Neural crest cell (in vitro differentiated cells): ENCODE data around the gene MYO1G. TPM values are rescaled to one million over a fixed set of nuclear protein-coding genes. Genes with fewer than 3 reads are reported as not detected.

Experiments
- DNase-seq: peaks from one replicate; pipeline ENCODE4 v3.0.0; 2021; ENCODE audit warnings: low read depth, mixed read lengths, low spot score
- H3K27ac Mint-ChIP-seq: one replicate; pipeline ENCODE4 v1.8.0; 2021; ENCODE audit warnings: mild to moderate bottlenecking, mixed read lengths; ENCODE audit not compliant: unreplicated experiment
- H3K27me3 Mint-ChIP-seq: 2 replicates; pipeline ENCODE4 v1.8.0; 2021; ENCODE audit warnings: low read depth, mild to moderate bottlenecking, mixed read lengths
- H3K36me3 Mint-ChIP-seq: 2 replicates; pipeline ENCODE4 v1.8.0; 2021; ENCODE audit warnings: low read depth, mild to moderate bottlenecking, mixed read lengths
- H3K4me1 Mint-ChIP-seq: 2 replicates; pipeline ENCODE4 v1.8.0; 2021; ENCODE audit warnings: mixed read lengths
- H3K4me3 Mint-ChIP-seq: one replicate; pipeline ENCODE4 v1.8.0; 2021; ENCODE audit warnings: mild to moderate bottlenecking, mixed read lengths
- H3K9me3 Mint-ChIP-seq: 2 replicates; pipeline ENCODE4 v1.8.0; 2021; ENCODE audit warnings: mixed read lengths
- total RNA-seq: library from RNA; stranded (reverse); gene quantifications from 2 replicates; pipeline ENCODE4 v1.2.1, GENCODE V29; 2021
- TF ChIP-seq, protein P1 (sequence below): fragments of 200-600 bp; sonication (generic); conservative IDR thresholded peaks from 2 replicates; pipeline ENCODE4 v1.5.0; 2021; ENCODE audit warnings: antibody characterized with exemption, mild to moderate bottlenecking

MYO1G gene
- total RNA-seq, 1 donor from 2014 or later: 0.49 TPM

DNA sequence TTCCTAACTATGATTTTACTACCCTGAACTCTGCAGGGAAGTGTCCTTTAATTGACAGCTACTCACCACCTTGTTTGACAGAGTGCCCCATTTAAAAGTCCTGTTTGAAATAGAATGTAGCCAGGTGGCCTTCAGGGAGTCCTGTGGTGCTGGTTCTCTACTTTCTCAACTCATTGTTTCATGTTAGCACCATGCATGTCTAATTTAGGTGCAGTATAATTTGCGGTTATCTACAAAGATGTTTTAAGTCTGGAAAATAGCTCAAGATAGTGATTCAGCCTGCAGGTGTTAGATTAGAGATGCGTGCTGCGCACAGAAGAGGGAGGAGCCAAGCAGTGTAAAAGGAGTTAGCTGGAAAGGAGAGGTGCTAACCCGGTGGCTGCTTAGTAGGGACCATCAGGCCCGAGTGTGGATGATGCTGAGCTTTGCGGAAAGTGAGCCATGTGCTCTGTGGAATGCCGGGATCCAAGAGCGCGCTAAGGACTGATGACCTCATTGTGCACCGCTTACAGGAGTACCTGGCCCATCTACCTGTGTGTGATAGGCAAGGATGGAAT lies 22.4 kb upstream of the MYO1G start:
- TF ChIP-seq, protein P1, sequence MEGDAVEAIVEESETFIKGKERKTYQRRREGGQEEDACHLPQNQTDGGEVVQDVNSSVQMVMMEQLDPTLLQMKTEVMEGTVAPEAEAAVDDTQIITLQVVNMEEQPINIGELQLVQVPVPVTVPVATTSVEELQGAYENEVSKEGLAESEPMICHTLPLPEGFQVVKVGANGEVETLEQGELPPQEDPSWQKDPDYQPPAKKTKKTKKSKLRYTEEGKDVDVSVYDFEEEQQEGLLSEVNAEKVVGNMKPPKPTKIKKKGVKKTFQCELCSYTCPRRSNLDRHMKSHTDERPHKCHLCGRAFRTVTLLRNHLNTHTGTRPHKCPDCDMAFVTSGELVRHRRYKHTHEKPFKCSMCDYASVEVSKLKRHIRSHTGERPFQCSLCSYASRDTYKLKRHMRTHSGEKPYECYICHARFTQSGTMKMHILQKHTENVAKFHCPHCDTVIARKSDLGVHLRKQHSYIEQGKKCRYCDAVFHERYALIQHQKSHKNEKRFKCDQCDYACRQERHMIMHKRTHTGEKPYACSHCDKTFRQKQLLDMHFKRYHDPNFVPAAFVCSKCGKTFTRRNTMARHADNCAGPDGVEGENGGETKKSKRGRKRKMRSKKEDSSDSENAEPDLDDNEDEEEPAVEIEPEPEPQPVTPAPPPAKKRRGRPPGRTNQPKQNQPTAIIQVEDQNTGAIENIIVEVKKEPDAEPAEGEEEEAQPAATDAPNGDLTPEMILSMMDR: no peak
- Mint-ChIP-seq H3K9me3 (no peaks in the 10 kb centered on the region), H3K27me3 (no peaks in the 10 kb centered on the region), H3K27ac (no peak overlapping the region), H3K4me1 (peaks cover 28% of the 10 kb centered on the region), H3K36me3 (no peaks in the 10 kb centered on the region), H3K4me3 (peak overlapping the region; percentile 85)
- no peak for DNase-seq

DNA sequence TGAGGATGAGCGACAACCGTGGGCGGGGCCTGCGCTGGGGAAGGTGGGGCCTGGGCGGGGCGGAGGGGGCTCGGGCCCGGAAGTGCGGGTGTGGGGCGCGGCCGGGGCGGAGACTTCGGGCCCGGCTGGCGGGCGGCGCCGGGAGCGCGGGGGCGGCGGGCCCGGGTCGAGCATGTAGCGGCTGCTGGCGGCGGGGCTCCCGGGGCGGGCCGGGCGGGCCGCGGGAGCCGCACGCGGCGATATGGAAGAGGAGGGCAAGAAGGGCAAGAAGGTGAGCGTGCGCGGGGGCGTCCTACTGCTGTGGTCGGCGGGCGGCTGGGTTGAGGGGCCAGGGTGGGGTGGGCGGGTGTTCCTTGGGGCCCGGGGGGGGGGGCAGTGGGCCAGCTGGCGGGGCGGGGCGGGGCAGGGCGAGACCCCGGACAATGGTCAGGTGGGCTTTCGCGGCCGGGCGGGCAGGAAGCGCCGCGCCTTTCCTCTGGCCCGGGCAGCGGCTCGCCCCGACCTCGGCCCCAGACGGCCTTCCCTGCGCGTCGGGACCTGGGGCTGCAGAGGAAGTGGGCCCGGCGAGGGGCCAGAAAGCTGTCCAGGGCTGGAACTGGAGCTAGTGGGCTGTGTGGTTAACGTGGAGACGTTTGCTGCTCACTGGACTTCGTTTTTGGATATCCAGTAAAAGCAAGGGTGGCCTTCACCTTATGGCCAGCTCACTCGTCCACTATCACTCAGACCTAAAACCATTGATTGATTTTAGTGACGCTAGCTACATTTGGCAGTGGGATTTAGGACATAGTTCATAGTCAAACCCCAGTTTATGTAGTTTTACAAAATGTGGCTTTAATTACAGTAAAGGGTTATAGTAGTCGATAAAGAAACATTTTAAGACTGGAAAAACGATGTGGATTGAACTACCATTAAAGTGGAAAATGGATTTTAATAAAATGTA lies 21.5 kb upstream of the MYO1G start, which contains the start of gene CCM2:
CCM2 (plus strand) TSS at position 109 of the 940 bp plus-strand sequence; CDS start at position 242, 133 bp downstream.
- H3K27me3 Mint-ChIP-seq: no peaks in the 10 kb centered on the region
- TF ChIP-seq, protein P1: no peak
- peak within 1 kb of the TSS; percentile 100 for H3K4me3 Mint-ChIP-seq
- H3K27ac Mint-ChIP-seq: peak within 1 kb of the TSS; percentile 98
- H3K36me3 Mint-ChIP-seq: no peaks in the 10 kb centered on the region
- DNase-seq: peak; percentile 39
- no peaks in the 10 kb centered on the region for H3K9me3 Mint-ChIP-seq
- H3K4me1 Mint-ChIP-seq: peaks cover 28% of the 10 kb centered on the region

DNA sequence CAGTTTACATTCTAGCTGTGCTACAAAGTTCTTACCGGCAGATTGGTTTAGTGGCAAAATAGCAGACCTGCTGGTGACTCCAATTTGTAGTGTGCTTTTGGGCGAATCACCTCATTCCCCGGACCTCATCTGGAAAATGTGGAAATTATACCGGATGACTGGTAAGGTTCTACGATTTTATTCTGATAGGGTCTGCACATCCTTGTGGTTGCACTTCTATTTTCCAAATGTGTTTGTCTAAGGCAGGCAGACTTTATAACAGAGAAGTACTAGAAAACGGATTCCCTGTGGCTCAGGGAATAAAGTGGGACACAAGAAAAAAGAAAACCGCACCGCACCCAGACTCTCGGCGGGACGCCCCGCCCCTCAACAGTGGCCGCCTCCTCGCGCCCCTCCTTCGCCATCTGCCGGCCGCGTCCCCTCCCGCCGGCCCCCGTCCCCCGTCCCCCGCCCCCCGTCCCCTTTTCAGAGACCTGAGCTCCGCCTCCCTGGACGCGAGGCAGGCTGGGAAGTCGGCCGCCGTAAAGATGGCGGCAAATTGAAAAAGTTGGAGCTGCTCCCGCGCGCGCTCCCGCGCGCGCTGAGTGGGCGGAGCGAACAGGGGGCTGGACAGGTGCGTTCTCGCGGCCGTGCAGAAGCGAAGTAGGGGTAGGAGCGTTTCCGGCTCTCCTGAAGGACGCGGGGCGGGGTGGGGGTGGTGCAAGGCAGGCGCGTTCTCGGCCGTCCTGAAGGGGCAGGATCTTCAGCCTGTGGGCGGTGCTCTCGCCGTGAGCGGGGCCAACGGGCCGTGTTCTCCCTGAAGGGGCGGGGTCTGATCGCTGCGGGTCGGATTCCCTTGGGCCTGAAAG lies 20.7 kb upstream of the MYO1G start:
- H3K36me3 Mint-ChIP-seq: no peaks in the 10 kb centered on the region
- TF ChIP-seq, protein P1: no peak
- peak overlapping the region; percentile 100 for H3K4me3 Mint-ChIP-seq
- peak; percentile 99 for DNase-seq
- H3K27ac Mint-ChIP-seq: peak overlapping the region; percentile 98
- peaks cover 28% of the 10 kb centered on the region for H3K4me1 Mint-ChIP-seq
- no peaks in the 10 kb centered on the region for H3K27me3 Mint-ChIP-seq
- H3K9me3 Mint-ChIP-seq: no peaks in the 10 kb centered on the region

DNA sequence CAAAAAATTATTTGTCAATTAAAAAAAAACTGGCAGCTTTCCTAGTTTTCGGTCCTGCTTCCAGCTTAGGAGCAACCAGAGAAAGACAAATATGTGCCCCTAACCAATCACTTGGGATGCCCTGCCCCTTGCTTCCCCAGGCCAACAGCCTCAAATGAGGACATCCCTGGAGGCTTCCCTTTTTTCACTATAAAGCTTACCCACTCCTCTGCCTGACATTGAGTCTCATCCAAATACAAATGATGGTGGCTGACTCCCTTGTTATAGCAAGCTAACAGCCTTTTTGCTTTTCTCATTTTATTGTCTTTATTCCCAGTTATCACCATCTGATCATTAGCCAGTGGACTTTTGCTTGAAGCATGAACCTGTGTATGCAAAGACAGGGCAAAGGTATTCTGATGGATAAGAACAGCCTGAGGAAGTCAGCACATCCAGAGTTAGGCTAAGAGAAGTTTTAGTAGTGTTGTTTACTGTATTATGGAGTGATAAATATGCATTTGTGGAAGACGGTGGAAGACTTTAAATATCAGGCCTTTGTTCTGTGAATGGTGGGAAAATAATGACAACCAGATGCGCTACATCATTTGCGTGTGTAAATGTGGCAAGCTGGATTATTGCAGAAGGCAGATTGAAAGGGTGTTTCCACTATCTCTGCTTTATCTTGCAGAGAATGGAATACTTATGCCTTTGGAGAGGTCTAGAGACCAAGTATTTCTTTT lies 19.5 kb upstream of the MYO1G start:
- no peak for DNase-seq
- Mint-ChIP-seq H3K27me3 (no peaks in the 10 kb centered on the region), H3K4me3 (peak overlapping the region; percentile 100), H3K27ac (no peak overlapping the region), H3K4me1 (peaks cover 28% of the 10 kb centered on the region), H3K36me3 (no peaks in the 10 kb centered on the region), H3K9me3 (no peaks in the 10 kb centered on the region)
- TF ChIP-seq, protein P1: no peak
